GM19324 (cell line): ENCODE data around the gene SYNC.
"Not testable (repeated sequence)": the region's sequence is repeated elsewhere in the genome, so short reads cannot be mapped to it uniquely, and the experiment has no call there.

Source experiments
- ATAC-seq: cut with Tn5 transposase; IDR thresholded peaks from one replicate; pipeline ENCODE4 v1.9.1; 2021; ENCODE audit warnings: mild to moderate bottlenecking, moderate library complexity; ENCODE audit not compliant: unreplicated experiment, low FRiP score

The SYNC gene

GRCh38 chr1:32647308-32648134 is 55.0 kb downstream of the SYNC start:
- ATAC-seq: no peak

GRCh38 chr1:32644426-32644825 is 58.1 kb downstream of the SYNC start:
- no peak for ATAC-seq

- not testable (repeated sequence) for ATAC-seq
These were observed 60.2 kb downstream of the SYNC start for GRCh38 chr1:32642292-32642827.

- no peak for ATAC-seq
These were observed 63.0 kb downstream of the SYNC start for GRCh38 chr1:32639489-32640075.

DNA sequence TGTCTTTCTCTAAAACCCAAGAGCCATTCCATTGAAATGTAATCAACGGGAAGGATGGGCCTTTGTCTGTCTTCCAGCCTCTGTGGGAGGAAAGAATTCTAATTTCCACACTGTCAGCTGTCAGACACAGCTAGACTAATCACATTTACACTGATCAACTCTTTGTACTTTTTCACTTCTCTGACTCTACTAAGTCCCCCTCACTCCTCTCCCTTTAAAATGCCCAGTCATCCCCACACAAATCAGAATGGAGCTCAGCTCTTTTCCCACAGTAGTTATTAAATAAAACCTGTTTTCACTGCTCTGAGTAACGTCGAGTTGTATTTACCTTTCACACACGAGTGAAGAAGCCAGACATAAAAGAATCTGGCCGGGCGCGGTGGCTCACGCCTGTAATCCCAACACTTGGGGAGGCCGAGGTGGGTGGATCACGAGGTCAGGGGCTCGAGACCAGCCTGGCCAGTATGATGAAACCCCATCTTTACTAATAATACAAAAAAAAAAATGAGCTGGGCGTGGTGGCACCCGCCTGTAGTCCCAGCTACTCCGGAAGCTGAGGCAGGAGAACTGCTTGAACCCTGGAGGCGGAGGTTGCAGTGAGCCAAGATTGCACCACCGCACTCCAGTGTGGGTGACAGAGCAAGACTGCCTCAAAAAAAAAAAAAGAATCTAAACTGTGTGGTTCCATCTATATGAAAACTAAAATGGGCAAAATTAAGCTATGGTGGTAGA is 65.5 kb downstream of the SYNC start:
- ATAC-seq: no peak

GRCh38 chr1:32635508-32636277 is 66.9 kb downstream of the SYNC start:
- no peak for ATAC-seq

GRCh38 chr1:32632829-32633228 is 69.7 kb downstream of the SYNC start:
- ATAC-seq: no peak

GRCh38 chr1:32630173-32630572 is 72.4 kb downstream of the SYNC start:
- ATAC-seq: not testable (repeated sequence)
